ENCODE results near the gene TTYH3.

The TTYH3 gene

DNA sequence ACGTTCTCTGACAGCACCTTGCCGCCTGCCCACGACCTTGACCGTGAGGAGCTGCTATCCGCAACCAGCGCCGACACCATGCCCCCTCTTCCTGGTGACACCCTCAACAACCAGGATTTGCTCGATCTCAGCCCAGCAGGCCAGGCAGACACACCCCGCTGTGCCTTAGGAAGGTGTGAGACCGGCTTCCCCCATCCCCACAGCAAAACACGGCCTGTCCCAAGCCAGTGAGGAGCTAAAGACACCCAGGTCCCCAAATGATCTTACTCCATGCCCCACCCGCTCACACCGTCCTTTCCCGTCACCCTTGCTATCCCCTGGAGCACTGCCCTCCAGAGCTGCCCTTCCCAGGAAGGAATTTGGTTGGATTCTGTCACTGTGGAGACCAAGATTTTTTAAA lies 21.3 kb upstream of the TTYH3 start:
- POLR2A ChIA-PET = no interaction called here
- DNase-seq (ENCODE audit: extremely low spot score) = no peak
- CTCF ChIA-PET = interaction anchor here (1.0 kb wide), 1 partner anchor 61 kb away, joined by 3 read pairs; no protein-coding TSS in a partner anchor
- TF ChIP-seq ZNF384 (IDR thresholded peaks at IDR 0.05) (no peak), HDGF (IDR thresholded peaks at IDR 0.05; ENCODE audit: borderline replicate concordance) (no peak), FOXK2 (IDR thresholded peaks at IDR 0.05) (no peak), FOXM1 (IDR thresholded peaks at IDR 0.05; ENCODE audit: borderline replicate concordance) (no peak), SP1 (IDR thresholded peaks at IDR 0.05) (no peak), LEF1 (IDR thresholded peaks at IDR 0.05; ENCODE audit: borderline replicate concordance) (no peak), FOXA1 (IDR thresholded peaks at IDR 0.05) (no peak), NFRKB (IDR thresholded peaks at IDR 0.05) (no peak), TARDBP (IDR thresholded peaks at IDR 0.05) (no peak), ARNT (IDR thresholded peaks at IDR 0.05) (no peak), CTBP1 (IDR thresholded peaks at IDR 0.05; ENCODE audit: borderline replicate concordance) (no peak), SUZ12 (IDR thresholded peaks at IDR 0.05) (no peak), L3MBTL2 (conservative IDR thresholded peaks at IDR 0.05) (no peak)

GRCh38 chr7:2610898-2611297 lies 20.9 kb upstream of the TTYH3 start:
- ChIA-PET CTCF (interaction anchor here (1.0 kb wide), 1 partner anchor 60 kb away, joined by 3 read pairs; no protein-coding TSS in a partner anchor), POLR2A (interaction anchor here (0.8 to 2.0 kb wide), 2 partner anchors 8 to 20 kb away, joined by 3 to 5 read pairs; partner anchors contain the start of gene TTYH3)
- TF ChIP-seq SP1 (IDR thresholded peaks at IDR 0.05) = no peak
- no peak for TF ChIP-seq NFRKB (IDR thresholded peaks at IDR 0.05)
- TF ChIP-seq ZNF384 (IDR thresholded peaks at IDR 0.05) = no peak
- no peak for TF ChIP-seq FOXK2 (IDR thresholded peaks at IDR 0.05)
- DNase-seq (ENCODE audit: extremely low spot score) = no peak

- TF ChIP-seq SP1 (IDR thresholded peaks at IDR 0.05) (no peak), FOXM1 (IDR thresholded peaks at IDR 0.05; ENCODE audit: borderline replicate concordance) (no peak), FOXA1 (IDR thresholded peaks at IDR 0.05) (no peak), ELF4 (IDR thresholded peaks at IDR 0.05) (no peak), PKNOX1 (IDR thresholded peaks at IDR 0.05) (no peak), HDGF (IDR thresholded peaks at IDR 0.05; ENCODE audit: borderline replicate concordance) (no peak), CTBP1 (IDR thresholded peaks at IDR 0.05; ENCODE audit: borderline replicate concordance) (no peak), TARDBP (IDR thresholded peaks at IDR 0.05) (no peak), ZNF384 (IDR thresholded peaks at IDR 0.05) (no peak), FOXK2 (IDR thresholded peaks at IDR 0.05) (no peak), SUZ12 (IDR thresholded peaks at IDR 0.05) (no peak), ARNT (IDR thresholded peaks at IDR 0.05) (no peak), NFRKB (IDR thresholded peaks at IDR 0.05) (no peak), L3MBTL2 (conservative IDR thresholded peaks at IDR 0.05) (no peak), LEF1 (IDR thresholded peaks at IDR 0.05; ENCODE audit: borderline replicate concordance) (no peak), BHLHE40 (IDR thresholded peaks at IDR 0.05; ENCODE audit: borderline replicate concordance) (no peak)
- no peak for DNase-seq (ENCODE audit: extremely low spot score)
- POLR2A ChIA-PET = interaction anchor here (0.8 to 2.0 kb wide), 2 partner anchors 9 to 20 kb away, joined by 3 to 5 read pairs; partner anchors contain the start of gene TTYH3
- CTCF ChIA-PET = interaction anchor here (1.0 kb wide), 1 partner anchor 60 kb away, joined by 3 read pairs; no protein-coding TSS in a partner anchor
Observed at GRCh38 chr7:2611401-2611800, 20.4 kb upstream of the TTYH3 start.

DNA sequence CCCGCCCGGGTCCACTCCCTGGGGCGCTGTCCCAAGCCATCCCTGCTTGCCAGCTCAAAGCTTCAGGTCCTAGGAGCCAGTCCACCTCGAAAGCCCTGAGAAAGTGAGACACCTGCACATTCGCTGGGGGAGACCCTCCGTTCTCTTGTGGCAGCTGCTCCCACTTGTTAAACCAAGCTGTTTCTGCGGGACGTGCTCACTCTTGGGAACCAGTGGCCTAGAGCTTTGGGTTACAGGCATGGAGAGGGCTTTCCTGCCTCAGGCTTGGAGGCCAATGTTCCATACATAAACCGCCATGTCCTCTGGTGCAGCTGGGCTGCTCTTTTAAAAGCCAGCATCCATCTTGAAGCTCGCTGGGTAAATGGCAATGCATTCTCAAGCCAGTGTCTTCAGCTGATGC lies 19.9 kb upstream of the TTYH3 start:
- TF ChIP-seq SP1 (IDR thresholded peaks at IDR 0.05) (no peak), ARNT (IDR thresholded peaks at IDR 0.05) (no peak), ZNF384 (IDR thresholded peaks at IDR 0.05) (no peak), SUZ12 (IDR thresholded peaks at IDR 0.05) (no peak), BHLHE40 (IDR thresholded peaks at IDR 0.05; ENCODE audit: borderline replicate concordance) (no peak), HDGF (IDR thresholded peaks at IDR 0.05; ENCODE audit: borderline replicate concordance) (no peak), NFRKB (IDR thresholded peaks at IDR 0.05) (no peak)
- ChIA-PET CTCF (no interaction called here), POLR2A (interaction anchor here (0.8 to 2.0 kb wide), 2 partner anchors 9 to 19 kb away, joined by 3 to 5 read pairs; partner anchors contain the start of gene TTYH3)
- no peak for DNase-seq (ENCODE audit: extremely low spot score)

GRCh38 chr7:2612445-2613097 lies 19.2 kb upstream of the TTYH3 start:
- TF ChIP-seq TARDBP (IDR thresholded peaks at IDR 0.05) (no peak), CTBP1 (IDR thresholded peaks at IDR 0.05; ENCODE audit: borderline replicate concordance) (no peak), PKNOX1 (IDR thresholded peaks at IDR 0.05) (no peak), ARNT (IDR thresholded peaks at IDR 0.05) (no peak), FOXM1 (IDR thresholded peaks at IDR 0.05; ENCODE audit: borderline replicate concordance) (no peak), HDGF (IDR thresholded peaks at IDR 0.05; ENCODE audit: borderline replicate concordance) (no peak), SP1 (IDR thresholded peaks at IDR 0.05) (no peak), FOXA1 (IDR thresholded peaks at IDR 0.05) (no peak), LEF1 (IDR thresholded peaks at IDR 0.05; ENCODE audit: borderline replicate concordance) (no peak), ELF4 (IDR thresholded peaks at IDR 0.05) (no peak), L3MBTL2 (conservative IDR thresholded peaks at IDR 0.05) (no peak), ZNF384 (IDR thresholded peaks at IDR 0.05) (no peak), NFRKB (IDR thresholded peaks at IDR 0.05) (no peak)
- CTCF ChIA-PET = interaction anchor here (0.6 to 1.1 kb wide), 2 partner anchors 16 to 1108 kb away, joined by 3 to 4 read pairs; partner anchors contain the start of gene INTS1
- DNase-seq (ENCODE audit: extremely low spot score) = no peak
- POLR2A ChIA-PET = interaction anchor here (2.0 kb wide), 1 partner anchor 19 kb away, joined by 5 read pairs; the partner anchor contains the start of gene TTYH3

- CTCF ChIA-PET = interaction anchor here (0.6 to 1.1 kb wide), 2 partner anchors 15 to 1109 kb away, joined by 3 to 4 read pairs; partner anchors contain the start of gene INTS1
- POLR2A ChIA-PET = interaction anchor here (2.0 kb wide), 1 partner anchor 18 kb away, joined by 5 read pairs; the partner anchor contains the start of gene TTYH3
- DNase-seq (ENCODE audit: extremely low spot score) = no peak
- TF ChIP-seq FOXM1 (IDR thresholded peaks at IDR 0.05; ENCODE audit: borderline replicate concordance) = no peak
- TF ChIP-seq ZNF384 (IDR thresholded peaks at IDR 0.05) = no peak
- no peak for TF ChIP-seq SUZ12 (IDR thresholded peaks at IDR 0.05)
- no peak for TF ChIP-seq L3MBTL2 (conservative IDR thresholded peaks at IDR 0.05)
- no peak for TF ChIP-seq LEF1 (IDR thresholded peaks at IDR 0.05; ENCODE audit: borderline replicate concordance)
- TF ChIP-seq BHLHE40 (IDR thresholded peaks at IDR 0.05; ENCODE audit: borderline replicate concordance) = no peak
- no peak for TF ChIP-seq TARDBP (IDR thresholded peaks at IDR 0.05)
- no peak for TF ChIP-seq PKNOX1 (IDR thresholded peaks at IDR 0.05)
- no peak for TF ChIP-seq HDGF (IDR thresholded peaks at IDR 0.05; ENCODE audit: borderline replicate concordance)
- no peak for TF ChIP-seq NFRKB (IDR thresholded peaks at IDR 0.05)
- TF ChIP-seq ELF4 (IDR thresholded peaks at IDR 0.05) = no peak
- TF ChIP-seq FOXA1 (IDR thresholded peaks at IDR 0.05) = no peak
- TF ChIP-seq ARNT (IDR thresholded peaks at IDR 0.05) = no peak
- TF ChIP-seq SP1 (IDR thresholded peaks at IDR 0.05) = no peak
- no peak for TF ChIP-seq CTBP1 (IDR thresholded peaks at IDR 0.05; ENCODE audit: borderline replicate concordance)
Observed at GRCh38 chr7:2613098-2613930, 18.5 kb upstream of the TTYH3 start.

Data from HEK293T (cell line).